Measurements from ENCODE around the gene DRD3.

GRCh38 chr3:114093596-114093995 lies 85.3 kb downstream of the DRD3 start:
- TF ChIP-seq POLR2AphosphoS5 (IDR thresholded peaks at IDR 0.05; ENCODE audit: low read depth, low read length) (no peak), POLR2A (IDR thresholded peaks at IDR 0.05; ENCODE audit: low read depth, low read length) (no peak), TAF1 (IDR thresholded peaks at IDR 0.05; ENCODE audit: low read depth, low read length) (no peak), SPI1 (IDR thresholded peaks at IDR 0.05; ENCODE audit: low read depth, low read length) (no peak)
